ENCODE measurements around the gene GOT1.

GOT1 gene

DNA sequence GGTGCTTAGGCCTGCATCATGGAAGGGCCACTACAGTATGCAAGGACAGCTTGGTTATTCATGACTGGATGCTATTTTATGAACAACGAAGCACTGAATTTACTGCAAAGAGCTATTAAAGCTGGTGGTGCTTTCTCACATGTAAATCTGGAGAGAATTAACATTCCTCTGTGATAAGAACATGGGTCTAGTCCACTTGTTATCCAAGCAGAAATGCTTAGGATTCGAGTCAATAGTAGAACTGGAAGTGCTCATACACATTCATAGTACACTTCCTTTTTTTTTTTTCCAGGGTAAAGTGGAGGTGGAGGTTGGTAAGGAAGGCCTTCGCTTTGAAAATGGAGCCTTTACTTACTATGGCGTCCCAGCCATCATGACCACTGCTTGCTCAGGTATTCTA, 66.3 kb downstream of the GOT1 start:
- peaks cover 1% of the 10 kb centered on the region; the same call in 1 of the 2 replicates for H3K27me3 ChIP-seq (replicated peaks; ENCODE audit: control insufficient read depth, insufficient read depth, low read length)
- TF ChIP-seq, protein P1, sequence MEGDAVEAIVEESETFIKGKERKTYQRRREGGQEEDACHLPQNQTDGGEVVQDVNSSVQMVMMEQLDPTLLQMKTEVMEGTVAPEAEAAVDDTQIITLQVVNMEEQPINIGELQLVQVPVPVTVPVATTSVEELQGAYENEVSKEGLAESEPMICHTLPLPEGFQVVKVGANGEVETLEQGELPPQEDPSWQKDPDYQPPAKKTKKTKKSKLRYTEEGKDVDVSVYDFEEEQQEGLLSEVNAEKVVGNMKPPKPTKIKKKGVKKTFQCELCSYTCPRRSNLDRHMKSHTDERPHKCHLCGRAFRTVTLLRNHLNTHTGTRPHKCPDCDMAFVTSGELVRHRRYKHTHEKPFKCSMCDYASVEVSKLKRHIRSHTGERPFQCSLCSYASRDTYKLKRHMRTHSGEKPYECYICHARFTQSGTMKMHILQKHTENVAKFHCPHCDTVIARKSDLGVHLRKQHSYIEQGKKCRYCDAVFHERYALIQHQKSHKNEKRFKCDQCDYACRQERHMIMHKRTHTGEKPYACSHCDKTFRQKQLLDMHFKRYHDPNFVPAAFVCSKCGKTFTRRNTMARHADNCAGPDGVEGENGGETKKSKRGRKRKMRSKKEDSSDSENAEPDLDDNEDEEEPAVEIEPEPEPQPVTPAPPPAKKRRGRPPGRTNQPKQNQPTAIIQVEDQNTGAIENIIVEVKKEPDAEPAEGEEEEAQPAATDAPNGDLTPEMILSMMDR (IDR thresholded peaks at IDR 0.05; ENCODE audit: insufficient read depth, low read length, poor library complexity, severe bottlenecking): no peak
- DNase-seq (ENCODE audit: extremely low read depth, insufficient read length): no peak
- no peak overlapping the region for H3K4me3 ChIP-seq (replicated peaks; ENCODE audit: low read depth, low read length)
- H3K36me3 ChIP-seq (ENCODE audit: control insufficient read depth, insufficient read depth, low read length): no peaks in the 10 kb centered on the region

DNA sequence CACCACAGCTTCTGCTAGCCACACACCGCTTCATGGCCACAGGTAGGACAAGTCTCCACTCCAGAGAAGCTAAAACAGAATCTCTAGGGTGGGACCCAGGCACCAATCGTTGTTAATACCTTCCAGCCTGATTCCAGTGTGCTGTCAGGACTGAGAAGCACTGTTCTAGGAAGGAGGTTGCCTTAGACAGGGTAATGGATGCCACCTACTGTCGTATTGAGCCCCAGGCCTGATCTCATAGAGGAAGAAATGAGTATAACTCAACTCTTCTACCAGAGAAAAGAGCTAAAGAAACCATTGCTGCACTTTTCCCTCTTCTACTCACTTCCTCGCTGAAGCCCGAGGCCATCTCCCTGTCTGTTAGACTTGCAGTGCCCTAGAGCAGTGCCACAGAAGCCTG, 69.5 kb downstream of the GOT1 start:
- Histone ChIP-seq H3K27me3 (replicated peaks; ENCODE audit: control insufficient read depth, insufficient read depth, low read length) (no peaks in the 10 kb centered on the region), H3K36me3 (ENCODE audit: control insufficient read depth, insufficient read depth, low read length) (no peaks in the 10 kb centered on the region), H3K4me3 (replicated peaks; ENCODE audit: low read depth, low read length) (no peak overlapping the region)
- DNase-seq (ENCODE audit: extremely low read depth, insufficient read length): no peak
- TF ChIP-seq, protein P1 (IDR thresholded peaks at IDR 0.05; ENCODE audit: insufficient read depth, low read length, poor library complexity, severe bottlenecking): no peak

DNA sequence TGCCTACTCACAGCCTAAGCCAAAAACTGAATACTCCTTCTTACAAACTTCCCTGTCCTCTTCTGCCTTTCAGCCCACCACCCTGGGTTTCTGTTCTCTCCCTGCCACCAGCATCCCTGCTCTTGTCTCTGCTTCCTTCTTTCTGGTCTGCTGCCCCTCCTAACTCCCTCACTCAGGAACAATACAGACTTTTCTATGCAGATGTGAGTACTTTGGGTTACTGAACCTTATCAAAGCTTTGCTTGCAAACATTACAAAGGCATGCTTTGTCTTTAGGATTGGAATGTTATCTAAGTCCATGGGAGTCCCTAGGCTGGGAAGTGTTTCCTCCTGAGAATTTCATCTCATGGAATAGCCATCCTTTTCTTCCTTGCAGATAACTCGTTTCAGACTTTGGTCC, 72.3 kb downstream of the GOT1 start:
- H3K4me3 ChIP-seq (replicated peaks; ENCODE audit: low read depth, low read length): no peak overlapping the region
- no peak for DNase-seq (ENCODE audit: extremely low read depth, insufficient read length)
- H3K36me3 ChIP-seq (ENCODE audit: control insufficient read depth, insufficient read depth, low read length): no peaks in the 10 kb centered on the region
- TF ChIP-seq, protein P1 (IDR thresholded peaks at IDR 0.05; ENCODE audit: insufficient read depth, low read length, poor library complexity, severe bottlenecking): no peak
- H3K27me3 ChIP-seq (replicated peaks; ENCODE audit: control insufficient read depth, insufficient read depth, low read length): no peaks in the 10 kb centered on the region; the same call in 1 of the 2 replicates

DNA sequence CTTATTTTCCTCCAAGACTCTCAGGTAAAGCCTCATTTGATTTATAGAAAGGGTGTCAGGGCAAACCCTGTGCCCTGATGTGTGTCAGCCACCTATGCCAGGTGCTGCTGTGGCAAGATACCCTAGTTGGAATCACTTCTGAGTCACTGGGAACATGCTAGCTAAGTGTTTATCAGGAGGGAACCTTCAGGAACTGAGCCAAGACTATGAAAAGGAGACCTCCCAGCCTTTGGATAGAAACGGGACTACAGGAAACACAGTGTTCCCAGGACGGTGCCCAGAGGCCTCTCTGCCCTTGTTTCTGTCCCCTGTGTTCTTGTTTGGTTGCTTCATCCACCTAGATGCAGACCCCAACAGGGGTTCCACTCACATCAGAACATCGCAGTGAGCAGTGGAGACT, 72.7 kb downstream of the GOT1 start:
- Histone ChIP-seq H3K27me3 (replicated peaks; ENCODE audit: control insufficient read depth, insufficient read depth, low read length) (no peaks in the 10 kb centered on the region; the same call in 1 of the 2 replicates), H3K4me3 (replicated peaks; ENCODE audit: low read depth, low read length) (no peak overlapping the region), H3K36me3 (ENCODE audit: control insufficient read depth, insufficient read depth, low read length) (no peaks in the 10 kb centered on the region)
- TF ChIP-seq, protein P1 (IDR thresholded peaks at IDR 0.05; ENCODE audit: insufficient read depth, low read length, poor library complexity, severe bottlenecking): no peak
- DNase-seq (ENCODE audit: extremely low read depth, insufficient read length): no peak

DNA sequence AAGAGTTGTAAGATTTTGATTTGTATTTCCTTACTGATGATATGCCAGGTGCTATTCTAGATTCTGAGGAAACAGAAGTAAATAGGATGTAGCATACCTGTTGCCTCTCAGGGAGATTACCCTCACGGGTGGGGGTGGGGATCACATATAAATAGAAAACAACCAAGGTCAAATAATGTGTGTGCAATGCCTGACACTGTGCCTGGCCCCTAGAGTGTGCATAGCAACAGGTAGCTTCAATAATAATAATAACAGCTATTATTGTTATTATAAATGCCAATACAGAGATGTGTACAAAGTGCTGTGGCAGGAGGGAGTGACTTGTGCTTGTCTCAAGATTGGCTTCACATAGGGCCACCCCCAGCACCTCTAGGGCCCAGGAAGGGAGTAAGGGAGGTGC, 77.2 kb downstream of the GOT1 start:
- no peaks in the 10 kb centered on the region; the same call in 1 of the 2 replicates for H3K27me3 ChIP-seq (replicated peaks; ENCODE audit: control insufficient read depth, insufficient read depth, low read length)
- DNase-seq (ENCODE audit: extremely low read depth, insufficient read length): no peak

More for the DNA sequence above, 77.2 kb downstream of the GOT1 start:
- Histone ChIP-seq H3K4me3 (replicated peaks; ENCODE audit: low read depth, low read length) (no peak overlapping the region), H3K36me3 (ENCODE audit: control insufficient read depth, insufficient read depth, low read length) (no peaks in the 10 kb centered on the region)
- TF ChIP-seq, protein P1 (IDR thresholded peaks at IDR 0.05; ENCODE audit: insufficient read depth, low read length, poor library complexity, severe bottlenecking): no peak

All from GM06990 (cell line).